GM21737 (cell line): ENCODE results near the gene TBX4.

Experiments
- ATAC-seq: cut with Tn5 transposase; IDR thresholded peaks from one replicate; pipeline ENCODE4 v1.9.1; 2021; ENCODE audit warnings: mild to moderate bottlenecking, moderate library complexity; ENCODE audit not compliant: unreplicated experiment

The TBX4 gene

DNA sequence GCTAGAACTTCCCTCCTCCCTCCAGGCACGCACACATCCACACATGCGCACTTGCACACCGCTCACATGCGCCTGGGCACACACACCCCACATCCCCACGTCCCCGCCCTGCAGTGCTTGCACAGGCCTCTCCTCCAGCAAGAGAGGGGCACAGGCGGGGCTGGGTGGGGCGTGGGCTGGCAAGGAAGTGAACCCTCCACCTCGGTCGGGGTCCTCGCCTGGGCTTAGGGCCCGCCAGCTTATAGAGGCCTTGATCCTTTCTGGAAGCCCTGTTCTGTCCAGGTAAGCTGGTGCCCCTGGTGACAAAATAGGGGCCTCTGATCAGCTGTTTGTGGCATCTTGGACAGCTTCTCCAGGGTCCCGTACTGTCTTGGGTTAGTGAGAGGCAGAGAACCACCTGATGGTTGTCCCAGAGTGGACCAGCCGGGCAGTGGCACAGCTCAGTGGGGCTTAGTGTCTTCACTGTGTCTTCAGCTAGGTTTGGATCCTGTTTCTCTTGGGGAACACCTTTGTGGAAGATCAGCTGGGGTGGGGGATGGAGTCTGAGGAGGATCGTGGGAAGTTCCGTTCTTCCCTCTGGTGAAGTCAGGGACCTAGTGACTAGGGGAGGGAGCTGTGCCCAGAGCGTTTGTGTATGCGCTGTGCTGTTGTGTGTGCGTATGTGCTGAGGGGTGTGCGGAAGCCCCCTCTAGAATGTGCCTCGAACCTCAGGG lies 12.1 kb downstream of the TBX4 start:
- ATAC-seq: no peak

DNA sequence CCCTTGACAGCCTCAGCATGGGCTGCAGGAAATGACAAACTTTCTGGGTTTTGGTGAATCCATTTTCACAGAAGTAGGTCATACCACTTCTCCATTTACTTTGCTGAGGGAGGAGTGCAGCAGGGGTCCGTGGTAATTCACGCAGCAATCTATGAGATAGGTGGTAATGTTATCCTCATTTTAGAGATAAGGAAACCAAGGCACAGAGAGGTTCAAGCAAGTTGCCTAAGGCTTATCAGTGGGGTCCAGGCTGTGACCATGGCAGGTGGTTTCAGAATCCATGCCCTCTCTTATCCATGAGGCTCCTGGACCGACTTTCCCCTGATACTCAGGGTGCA lies 12.6 kb downstream of the TBX4 start:
- ATAC-seq: no peak

DNA sequence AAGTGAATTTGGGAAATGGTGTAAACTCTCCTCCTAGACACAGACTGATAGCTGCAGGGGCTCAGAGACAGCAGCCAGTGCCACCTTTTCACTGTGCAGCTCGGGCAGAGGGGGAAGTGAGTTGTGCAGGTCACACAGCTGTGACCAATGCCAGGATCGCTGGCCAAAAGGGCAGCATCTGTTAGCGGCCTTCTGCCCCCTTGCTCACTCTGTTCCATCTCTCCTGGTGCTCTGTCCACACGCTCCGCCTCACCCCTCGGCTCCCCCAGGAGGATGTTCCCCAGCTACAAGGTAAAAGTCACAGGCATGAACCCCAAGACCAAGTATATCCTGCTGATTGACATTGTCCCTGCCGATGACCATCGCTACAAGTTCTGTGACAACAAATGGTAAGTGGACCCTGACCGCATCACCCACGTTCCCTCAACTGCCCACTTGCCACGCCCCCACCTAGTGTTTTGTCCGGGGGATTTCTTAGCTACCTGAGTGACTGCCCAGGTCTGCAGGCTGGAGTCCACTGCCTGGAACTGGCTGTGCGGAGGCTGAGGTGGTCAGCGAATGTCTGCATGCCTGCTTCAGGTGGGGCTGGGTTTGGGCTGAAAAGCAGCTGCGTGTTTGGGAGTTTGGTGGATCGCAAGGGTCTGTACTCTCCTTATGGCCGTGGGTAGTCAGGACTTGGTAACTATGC lies 13.5 kb downstream of the TBX4 start:
- no peak for ATAC-seq

DNA sequence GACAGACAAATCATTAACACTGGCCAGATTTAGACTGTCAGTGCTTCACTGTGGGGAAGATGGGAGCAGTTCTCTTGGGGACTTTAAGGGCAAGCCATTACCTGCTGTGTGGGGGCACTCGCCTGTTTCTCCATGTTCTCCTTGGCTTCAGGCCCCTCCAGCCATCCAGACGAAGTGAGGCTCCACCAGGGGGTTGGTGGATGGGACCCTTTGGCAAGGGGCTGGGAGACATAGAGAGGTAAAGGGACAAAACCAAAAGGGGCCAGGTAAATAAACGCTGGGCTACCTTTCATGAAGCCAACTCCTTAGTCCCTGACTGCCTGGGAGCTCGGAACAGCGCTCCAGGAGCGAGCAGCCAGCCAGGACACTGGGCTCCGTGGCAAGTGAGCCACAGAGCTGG lies 14.0 kb downstream of the TBX4 start:
- ATAC-seq: no peak

DNA sequence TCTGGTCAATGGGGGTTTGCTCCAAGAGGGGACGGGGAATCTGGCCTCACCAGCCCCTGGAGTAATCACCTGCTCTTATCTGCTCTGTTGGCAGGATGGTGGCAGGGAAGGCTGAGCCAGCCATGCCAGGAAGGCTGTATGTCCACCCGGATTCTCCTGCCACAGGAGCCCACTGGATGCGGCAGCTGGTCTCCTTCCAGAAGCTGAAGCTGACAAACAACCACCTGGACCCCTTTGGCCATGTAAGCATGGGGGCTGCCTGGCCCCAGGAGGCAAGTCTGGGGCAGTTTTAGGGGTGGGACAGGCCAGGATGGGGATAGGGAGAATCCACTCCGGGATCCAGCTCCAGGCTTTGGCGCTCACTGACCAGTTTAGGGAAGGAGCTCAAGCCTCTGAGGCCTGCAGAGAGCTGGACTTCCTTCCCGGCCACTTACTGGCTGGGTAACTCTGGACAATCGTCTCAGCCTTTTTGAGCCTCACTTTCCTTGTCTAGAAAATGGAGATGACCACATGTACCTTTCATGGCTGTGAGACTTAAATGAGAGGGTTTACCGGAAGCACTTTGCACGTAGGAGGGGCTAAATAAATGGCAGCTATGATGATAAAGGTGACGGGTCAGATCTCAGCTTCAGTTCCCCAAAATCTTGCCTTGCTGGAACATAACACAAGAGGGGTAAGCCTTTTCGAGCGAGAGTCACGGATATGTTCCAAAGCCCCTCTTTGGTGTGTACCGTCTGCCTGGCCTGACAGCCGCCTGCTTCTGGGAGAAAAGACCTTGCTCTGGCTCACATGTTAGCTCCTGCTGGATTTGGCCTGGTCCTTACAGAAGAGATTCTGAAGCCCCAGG lies 15.4 kb downstream of the TBX4 start:
- ATAC-seq: no peak

DNA sequence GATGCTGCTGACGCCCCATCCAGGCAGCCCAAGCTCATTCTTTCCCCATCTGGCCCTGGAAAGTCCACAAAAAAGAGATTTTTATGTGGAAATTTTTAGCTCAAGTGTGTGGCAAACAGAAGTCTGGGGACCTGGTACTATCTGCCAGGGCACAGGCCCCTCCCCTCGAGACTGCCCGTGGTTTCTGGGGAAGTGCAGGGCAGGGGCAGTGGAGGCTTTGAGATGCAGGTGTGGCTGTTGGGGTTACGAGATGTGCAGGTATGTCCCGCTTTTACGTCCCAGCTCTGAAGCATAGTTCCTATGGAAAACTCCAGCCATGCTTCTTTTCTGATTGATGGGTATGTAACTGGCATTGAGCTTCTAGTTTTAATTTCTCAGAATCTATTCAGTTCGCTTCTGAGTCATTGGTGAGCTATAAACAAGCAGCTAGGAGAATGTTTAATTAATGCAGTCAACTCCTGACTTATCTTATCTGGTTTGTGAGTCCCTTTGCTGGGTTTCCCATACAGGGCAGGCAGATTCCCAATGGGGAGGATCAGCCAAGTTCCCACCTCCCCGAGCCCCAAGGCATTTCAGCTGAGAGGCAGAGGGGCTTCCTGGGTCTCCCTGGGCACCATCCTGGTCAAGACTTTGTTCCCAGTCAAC lies 16.2 kb downstream of the TBX4 start:
- ATAC-seq: no peak

DNA sequence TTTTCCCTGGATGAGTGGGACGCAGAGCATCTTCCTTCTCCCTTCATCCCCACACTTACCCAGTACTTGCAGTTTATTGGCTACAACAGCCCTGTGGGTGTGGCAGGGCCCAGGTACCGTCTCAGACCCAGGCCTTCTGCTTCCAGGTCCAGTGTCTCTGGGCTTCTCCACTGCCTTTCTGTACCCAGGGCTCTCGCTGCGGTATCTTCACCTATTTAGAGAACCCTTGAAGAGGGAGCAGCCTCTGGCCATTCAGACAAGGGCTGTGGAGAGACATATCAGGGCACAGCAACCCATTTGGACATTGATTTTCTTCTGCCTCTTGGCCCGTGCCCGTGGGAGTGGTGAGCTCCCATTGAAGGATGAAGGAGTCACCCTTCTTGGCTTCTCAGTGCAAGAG lies 17.3 kb downstream of the TBX4 start:
- ATAC-seq: no peak

DNA sequence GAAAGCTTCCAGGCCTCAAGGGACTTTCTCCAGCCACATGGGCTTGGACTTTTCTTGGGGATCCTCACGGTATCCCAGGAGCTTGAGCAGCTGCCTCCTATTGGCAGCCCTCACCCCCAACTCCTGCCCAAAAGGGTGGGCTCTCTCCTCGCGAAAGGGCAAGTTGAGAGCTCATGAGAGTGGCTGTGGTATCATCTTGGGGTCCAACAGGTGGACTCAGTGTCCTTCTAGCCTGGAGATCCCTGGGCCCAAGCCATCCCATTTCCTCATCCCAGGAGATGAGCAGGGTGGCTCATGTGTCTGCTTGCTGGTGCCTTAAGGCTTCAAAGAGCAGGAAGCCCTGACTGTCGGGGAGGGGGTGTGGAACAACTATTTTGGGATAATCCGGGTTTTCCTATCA lies 17.7 kb downstream of the TBX4 start:
- ATAC-seq: no peak

DNA sequence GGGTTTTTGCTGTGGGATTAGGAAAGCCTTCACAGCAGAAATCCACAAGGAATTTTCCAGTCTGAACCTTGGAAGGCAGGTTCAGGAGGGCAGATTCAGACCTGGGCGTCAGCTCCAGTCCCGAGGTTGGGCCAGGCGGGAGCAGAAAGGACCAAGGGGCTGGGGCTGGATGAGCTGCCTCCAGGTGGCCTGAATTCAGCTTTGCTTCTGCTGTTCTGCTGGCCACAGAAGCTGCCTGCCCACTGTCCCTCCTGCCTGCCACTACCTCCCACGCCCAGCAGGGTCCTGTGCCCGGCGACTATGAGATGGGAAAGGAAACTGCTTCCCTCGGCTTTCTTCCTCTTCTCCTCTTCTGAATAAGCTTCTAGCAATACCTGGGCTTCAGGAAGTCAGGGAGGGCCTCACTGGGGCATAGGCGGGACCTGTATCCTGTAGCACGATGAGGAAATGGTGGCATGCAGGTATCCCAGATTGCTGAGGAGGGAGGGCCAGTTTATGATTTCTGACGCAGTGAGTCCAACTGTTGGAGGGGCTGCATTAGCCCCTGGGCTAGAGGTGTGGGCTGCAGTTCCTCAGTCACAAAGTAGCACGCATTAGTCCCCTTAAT lies 18.4 kb downstream of the TBX4 start:
- no peak for ATAC-seq

DNA sequence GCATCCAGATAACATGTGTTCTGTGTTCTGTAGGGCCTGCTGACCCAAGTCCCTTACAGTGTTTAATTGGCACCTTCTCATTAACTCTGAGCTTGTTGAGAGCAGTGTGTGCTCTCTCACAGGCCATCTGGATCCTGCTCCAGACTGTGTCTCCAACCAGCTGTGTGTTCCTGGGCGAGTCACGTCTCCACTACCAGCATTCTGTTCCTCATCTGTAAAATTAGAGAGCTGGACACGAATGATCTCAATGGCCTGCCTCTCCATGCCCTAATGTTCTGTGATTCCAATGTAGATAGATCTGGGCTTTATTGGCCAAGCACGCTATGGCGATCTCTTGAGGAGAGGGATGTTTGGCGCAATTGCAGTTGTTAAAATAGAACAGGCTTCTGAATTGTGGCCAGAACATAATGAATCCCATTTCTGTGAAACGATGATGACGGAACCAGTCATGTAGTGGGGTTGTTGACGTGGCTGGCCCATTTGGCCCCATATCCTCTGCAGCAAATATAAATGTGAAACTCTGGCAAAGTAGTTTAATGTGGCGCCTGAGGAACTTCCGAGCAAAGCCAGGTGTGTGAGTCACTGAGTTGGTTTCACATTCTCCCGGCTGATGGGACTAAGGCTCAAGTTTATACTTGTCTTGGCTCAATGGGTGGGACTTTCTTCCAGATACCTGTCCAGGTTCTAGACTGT lies 22.2 kb downstream of the TBX4 start:
- no peak for ATAC-seq

DNA sequence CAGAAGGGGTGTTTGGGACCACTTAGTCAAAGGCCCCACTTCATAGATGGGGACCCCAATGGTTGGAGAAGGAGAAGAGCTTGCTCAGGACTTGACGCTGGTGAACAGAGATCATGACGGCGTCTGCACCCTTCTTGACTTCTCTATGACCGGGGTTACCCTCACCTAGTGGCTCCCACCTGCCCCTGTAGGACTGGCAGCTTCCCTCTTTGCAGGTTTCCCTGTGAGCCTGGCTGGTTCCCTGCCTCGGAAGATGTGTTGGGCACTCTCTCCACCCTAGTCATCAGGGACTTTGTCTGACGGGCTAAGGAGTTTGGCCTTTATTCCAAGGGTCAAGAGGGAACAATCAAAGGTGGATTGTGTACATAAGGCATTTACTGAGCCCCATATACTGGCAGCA lies 22.7 kb downstream of the TBX4 start:
- no peak for ATAC-seq

DNA sequence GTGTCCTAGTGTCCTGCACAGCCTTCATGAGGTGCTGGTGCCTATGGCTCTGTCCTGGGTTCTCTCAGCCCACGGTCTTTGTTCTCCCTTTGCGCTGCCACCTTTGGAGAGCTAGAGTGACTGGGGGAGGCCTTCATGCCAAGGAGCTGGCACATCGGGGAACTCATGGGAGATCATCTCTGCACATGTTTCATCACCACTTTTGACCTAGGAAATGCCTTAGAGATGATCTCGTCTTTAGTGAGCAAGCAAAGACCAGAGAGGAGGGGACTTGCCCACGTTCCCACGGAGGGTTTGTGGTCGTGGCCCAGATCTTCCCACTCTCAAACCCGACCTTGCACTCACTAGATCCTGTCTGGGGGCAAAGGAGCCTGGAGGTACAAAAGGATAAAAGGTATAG lies 23.5 kb downstream of the TBX4 start:
- no peak for ATAC-seq

DNA sequence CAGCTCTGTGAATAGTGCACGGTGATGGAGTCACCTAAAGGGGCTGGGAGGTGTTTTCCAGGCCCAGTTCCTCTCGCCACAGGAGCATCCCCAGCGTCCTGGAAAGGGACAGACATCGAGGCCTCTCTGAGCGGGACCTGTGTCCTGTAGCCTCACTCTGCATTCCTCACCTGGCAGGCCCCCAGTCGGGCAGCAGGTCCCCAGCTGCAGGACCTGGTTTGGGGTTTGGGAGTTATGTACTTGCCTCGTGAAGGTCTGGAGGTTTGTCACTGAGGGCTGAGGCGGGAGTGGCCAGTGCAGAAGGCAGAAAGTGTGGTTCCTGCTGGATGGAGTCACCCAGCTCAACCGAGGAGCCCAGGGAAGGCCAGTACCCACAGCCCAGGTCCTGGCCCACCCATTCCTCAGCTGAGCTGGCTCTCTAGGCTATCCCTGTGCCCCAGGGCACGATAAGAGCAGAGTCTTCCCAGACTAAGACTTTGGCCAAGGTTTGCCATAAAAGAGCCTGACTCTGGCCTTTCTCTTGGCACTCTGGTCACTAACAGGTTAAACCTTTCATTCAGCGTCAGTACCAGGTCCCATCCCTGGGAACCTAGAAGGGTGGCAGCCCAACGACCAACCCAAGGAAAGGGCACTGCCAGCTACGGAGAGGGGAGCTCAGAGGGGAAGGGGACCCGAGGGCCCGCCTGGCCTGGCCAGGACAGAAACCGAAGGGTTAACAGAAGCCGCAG lies 24.4 kb downstream of the TBX4 start:
- no peak for ATAC-seq

DNA sequence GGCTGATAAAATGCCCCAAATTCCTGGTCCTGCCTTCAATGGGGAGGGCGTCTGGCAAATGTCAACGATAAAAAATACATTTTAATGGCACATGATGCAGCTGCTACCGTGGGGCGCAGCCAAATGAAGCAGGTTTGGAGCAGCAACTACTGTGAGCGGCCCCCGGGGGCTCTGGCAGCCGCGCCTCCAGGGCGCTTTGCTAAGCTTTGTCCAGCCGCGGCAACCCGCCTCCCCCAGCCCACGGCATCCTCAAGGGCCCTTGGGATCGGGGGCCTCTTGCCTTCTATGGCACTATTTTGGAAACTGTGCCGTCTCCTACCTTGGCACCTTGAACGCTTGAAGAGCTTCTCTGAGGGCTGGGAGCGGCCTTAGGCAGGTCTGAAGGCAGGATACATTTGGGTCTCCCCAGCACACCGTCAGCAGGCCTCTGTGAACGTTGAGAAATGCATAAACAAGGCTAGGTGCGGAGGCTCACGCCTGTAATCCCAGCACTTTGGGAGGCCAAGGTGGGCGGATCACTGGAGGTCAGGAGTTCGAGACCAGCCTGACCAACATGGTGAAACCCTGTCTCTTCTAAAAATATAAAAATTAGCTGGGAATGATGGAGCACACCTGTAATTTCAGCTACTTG lies 25.1 kb downstream of the TBX4 start:
- ATAC-seq: no peak

DNA sequence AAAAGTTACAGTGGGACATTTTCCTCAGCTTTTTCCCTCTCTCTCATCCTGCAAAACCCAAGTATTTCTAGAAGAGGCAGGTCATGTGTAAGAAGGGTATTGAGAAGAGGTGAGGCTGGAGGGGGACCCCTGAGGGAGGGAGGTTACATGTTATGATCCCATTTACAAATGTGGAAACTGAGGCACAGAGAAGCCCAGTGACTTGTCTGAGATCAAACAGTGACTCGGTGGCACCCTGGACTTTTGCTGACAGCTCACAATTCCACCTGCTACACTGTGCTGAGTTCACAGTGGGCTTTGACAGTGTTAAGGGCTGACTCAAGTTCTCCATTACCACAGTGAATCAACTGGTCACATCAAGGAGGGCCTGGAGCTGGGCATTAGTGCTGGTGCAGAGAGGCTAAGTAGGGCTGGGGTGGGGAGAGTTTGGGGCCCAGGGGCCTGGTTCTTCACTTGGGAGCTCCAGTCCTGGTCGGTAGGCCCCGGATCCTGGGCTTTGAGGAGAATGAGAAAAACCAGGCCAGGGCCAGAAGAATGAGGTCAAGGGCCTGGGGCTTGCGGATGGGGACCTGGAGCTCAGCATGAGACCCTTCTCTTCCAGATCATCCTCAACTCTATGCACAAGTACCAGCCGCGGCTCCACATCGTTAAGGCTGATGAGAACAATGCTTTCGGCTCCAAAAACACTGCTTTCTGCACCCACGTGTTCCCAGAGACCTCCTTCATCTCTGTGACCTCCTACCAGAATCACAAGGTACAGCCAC lies 26.0 kb downstream of the TBX4 start:
- ATAC-seq: no peak

DNA sequence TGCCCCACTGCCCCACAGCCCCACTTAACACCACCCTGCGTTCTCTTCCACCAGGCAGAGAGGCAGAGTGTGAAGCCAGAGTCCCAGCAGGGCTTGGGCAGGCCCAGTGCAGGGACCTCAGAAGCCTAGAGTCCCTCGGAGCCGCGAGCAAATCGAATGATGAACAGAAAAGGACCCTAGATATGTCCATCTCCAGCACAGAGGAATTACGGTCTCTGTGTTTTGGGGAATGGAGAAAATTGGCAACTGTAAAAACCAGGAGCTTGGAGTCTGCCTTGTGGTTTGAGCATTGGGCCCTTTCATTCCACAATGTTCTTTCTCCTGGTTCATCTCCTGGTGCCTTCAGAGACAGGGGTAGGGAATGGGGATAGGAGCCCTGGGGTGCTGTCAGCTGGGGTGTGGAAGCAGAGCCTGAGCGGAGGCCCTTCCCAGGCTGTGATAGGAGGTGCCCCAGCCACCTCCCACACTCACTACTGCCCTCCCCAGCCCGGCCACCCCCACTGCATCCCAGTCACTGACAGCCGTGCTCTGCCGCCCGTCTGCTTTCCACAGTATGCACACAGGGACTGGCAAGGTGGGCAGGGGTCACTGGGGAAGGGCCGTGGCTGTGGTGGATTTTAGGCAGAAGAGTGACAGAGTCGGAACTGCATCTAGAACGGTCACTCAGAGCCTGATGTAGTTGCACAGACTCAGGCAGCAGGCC lies 26.7 kb downstream of the TBX4 start:
- ATAC-seq: no peak

DNA sequence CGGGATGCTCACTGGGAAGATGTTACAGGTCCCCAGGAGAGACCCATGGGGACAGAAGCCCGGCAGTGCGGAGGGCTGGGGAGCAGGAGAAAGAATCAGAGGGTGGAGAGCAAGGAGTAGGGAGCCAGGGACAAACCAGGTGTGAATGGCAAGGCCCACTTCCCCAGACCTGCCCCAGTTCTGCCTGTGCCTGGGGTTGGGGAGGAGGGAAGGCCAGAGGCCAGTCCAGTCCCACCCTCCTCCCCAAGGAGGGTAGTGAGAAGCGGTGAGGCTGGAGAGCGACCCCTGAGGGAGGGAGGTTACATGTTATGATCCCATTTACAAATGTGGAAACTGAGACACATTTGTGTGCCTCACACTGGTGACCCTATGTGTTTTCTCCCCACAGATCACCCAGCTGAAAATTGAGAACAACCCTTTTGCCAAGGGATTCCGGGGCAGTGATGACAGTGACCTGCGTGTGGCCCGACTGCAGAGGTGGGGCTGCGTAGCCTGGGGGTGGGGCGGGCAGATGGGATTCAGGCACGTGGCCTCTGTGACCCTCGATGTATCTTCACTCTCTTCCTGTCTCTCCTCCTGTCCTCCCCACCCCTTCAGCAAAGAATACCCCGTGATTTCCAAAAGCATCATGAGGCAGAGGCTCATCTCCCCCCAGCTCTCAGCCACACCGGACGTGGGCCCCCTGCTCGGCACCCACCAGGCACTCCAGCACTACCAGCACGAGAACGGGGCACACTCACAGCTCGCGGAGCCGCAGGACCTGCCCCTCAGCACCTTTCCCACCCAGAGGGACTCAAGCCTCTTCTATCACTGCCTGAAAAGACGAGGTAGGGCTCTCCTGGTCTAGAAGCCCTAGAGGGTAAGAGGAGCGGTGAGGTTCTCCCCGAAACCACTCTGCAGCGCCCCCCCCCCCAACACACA lies 27.5 kb downstream of the TBX4 start:
- no peak for ATAC-seq
